ENCODE measurements around the gene KRTAP5-5.

Gene KRTAP5-5

DNA sequence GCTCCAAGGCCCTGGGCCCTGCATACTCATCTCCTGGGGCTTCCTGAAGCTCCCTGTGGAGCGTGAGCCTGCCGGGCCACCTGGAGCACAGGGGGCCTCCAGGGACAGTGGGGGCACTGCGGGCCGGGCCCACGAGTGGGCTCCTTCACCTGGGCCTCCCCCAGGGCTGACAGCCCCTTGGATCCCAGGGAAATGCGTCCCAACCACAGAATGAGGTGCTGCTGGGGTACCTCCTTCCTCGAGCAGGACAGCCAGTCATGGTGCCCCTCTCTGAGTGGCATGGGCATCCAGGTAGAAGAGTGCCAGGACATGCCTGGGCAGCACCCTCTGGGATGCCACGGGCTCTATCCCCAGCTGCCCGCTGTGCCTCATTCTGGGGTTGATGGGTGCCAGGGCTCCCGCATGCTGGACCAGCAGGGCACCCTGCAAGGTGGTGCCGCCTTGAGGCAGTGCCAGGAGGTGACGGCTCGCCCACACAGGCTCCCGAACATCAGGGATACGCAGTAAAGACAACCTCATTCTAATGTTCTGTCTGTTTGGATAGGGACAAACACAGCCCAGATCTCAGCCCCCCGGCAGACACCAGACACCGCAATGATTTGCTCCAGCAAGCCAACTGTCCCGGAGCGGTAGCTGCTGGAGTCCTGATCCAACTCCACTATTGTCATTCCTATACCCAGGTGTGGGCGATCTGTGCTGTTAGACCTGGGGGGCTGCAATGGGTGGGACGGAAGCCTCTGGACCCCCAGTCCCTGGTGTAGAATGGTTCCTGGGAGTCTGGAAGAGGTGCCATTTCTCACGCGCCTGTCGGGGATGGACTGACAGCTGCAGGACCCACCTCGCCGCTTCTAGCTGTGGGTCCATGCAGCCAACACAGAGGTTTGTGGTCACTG lies 25.8 kb downstream of the KRTAP5-5 start:
- no peak overlapping the region for H3K27ac ChIP-seq (ENCODE audit: low read depth, low read length, poor library complexity, severe bottlenecking)
- H3K4me1 ChIP-seq (ENCODE audit: insufficient read depth, low read length, severe bottlenecking): no peaks in the 10 kb centered on the region

DNA sequence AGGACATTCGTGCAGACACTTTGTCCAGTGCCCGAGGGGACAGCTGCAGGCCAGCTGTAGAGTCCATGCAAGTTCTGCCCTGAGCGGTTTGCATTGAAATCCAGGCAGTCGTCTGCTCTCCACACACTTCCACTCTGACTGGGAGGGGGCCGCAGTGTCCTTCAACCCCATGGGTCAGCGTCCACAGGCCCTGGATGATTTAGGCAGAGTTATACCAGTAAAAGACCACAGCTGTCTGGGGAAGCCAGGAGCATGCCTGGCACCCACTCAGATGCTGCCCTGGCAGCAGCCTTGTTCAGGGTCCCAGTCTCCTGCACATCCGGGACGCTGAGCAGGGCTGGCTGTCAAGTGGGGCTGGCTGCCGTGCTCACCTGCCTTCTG lies 26.5 kb downstream of the KRTAP5-5 start:
- Histone ChIP-seq H4K20me1 (ENCODE audit: insufficient read depth, low read length) (no peaks in the 10 kb centered on the region), H3K36me3 (ENCODE audit: insufficient read depth, low read length) (no peaks in the 10 kb centered on the region), H3K4me2 (ENCODE audit: low read length) (no peak overlapping the region), H3K4me3 (ENCODE audit: low read depth, low read length, poor library complexity, severe bottlenecking) (no peak overlapping the region), H3K9me2 (ENCODE audit: low read depth, low read length) (no peaks in the 10 kb centered on the region), H2AFZ (ENCODE audit: low read length) (no peak overlapping the region), H3K79me2 (ENCODE audit: insufficient read depth, low read length) (no peaks in the 10 kb centered on the region), H3K4me1 (ENCODE audit: insufficient read depth, low read length, severe bottlenecking) (no peaks in the 10 kb centered on the region), H3F3A (ENCODE audit: insufficient read depth, low read length) (no peaks in the 10 kb centered on the region), H3K9me3 (ENCODE audit: low read length) (no peaks in the 10 kb centered on the region), H3K9ac (ENCODE audit: low read length) (no peak overlapping the region), H3K27ac (ENCODE audit: low read depth, low read length, poor library complexity, severe bottlenecking) (no peak overlapping the region), H3K27me3 (ENCODE audit: insufficient read depth, low read length) (peaks cover 6% of the 10 kb centered on the region; the same call in 1 of the 2 replicates)
- no peak for TF ChIP-seq EZH2 (IDR thresholded peaks at IDR 0.05; ENCODE audit: borderline replicate concordance, low read length)
- TF ChIP-seq, protein P1, sequence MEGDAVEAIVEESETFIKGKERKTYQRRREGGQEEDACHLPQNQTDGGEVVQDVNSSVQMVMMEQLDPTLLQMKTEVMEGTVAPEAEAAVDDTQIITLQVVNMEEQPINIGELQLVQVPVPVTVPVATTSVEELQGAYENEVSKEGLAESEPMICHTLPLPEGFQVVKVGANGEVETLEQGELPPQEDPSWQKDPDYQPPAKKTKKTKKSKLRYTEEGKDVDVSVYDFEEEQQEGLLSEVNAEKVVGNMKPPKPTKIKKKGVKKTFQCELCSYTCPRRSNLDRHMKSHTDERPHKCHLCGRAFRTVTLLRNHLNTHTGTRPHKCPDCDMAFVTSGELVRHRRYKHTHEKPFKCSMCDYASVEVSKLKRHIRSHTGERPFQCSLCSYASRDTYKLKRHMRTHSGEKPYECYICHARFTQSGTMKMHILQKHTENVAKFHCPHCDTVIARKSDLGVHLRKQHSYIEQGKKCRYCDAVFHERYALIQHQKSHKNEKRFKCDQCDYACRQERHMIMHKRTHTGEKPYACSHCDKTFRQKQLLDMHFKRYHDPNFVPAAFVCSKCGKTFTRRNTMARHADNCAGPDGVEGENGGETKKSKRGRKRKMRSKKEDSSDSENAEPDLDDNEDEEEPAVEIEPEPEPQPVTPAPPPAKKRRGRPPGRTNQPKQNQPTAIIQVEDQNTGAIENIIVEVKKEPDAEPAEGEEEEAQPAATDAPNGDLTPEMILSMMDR (IDR thresholded peaks at IDR 0.05; ENCODE audit: low read length): no peak

More for the DNA sequence above, 25.8 kb downstream of the KRTAP5-5 start:
- no peaks in the 10 kb centered on the region for H3K9me2 ChIP-seq (ENCODE audit: low read depth, low read length)
- peaks cover 6% of the 10 kb centered on the region; the same call in 1 of the 2 replicates for H3K27me3 ChIP-seq (ENCODE audit: insufficient read depth, low read length)
- no peaks in the 10 kb centered on the region for H3K36me3 ChIP-seq (ENCODE audit: insufficient read depth, low read length)
- no peaks in the 10 kb centered on the region for H3F3A ChIP-seq (ENCODE audit: insufficient read depth, low read length)
- no peaks in the 10 kb centered on the region for H3K79me2 ChIP-seq (ENCODE audit: insufficient read depth, low read length)
- H3K4me2 ChIP-seq (ENCODE audit: low read length): no peak overlapping the region
- H3K9me3 ChIP-seq (ENCODE audit: low read length): no peaks in the 10 kb centered on the region
- H3K9ac ChIP-seq (ENCODE audit: low read length): no peak overlapping the region
- TF ChIP-seq, protein P1 (IDR thresholded peaks at IDR 0.05; ENCODE audit: low read length): no peak
- no peaks in the 10 kb centered on the region for H4K20me1 ChIP-seq (ENCODE audit: insufficient read depth, low read length)
- no peak overlapping the region for H3K4me3 ChIP-seq (ENCODE audit: low read depth, low read length, poor library complexity, severe bottlenecking)
- H2AFZ ChIP-seq (ENCODE audit: low read length): no peak overlapping the region

DNA sequence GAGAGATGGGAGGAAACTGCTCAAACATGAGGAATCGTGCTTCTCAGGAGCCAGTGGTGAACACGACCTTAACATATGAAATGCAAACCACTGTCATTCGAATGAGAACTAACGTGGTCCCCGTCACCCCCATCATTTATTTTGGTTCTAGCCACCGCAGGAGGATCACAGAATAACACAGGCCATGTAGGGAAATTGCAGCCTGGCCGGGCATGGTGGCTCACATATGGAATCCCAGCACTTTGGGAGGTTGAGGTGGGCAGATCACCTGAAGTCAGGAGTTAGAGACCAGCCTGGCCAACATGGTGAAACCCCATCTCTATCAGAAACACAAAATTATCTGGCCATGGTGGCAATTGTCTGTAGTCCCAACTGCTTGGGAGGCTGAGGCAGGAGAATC lies 27.1 kb downstream of the KRTAP5-5 start:
- no peaks in the 10 kb centered on the region for H3F3A ChIP-seq (ENCODE audit: insufficient read depth, low read length)

More for the DNA sequence above, 27.1 kb downstream of the KRTAP5-5 start:
- no peak overlapping the region for H3K4me3 ChIP-seq (ENCODE audit: low read depth, low read length, poor library complexity, severe bottlenecking)
- no peak overlapping the region for H2AFZ ChIP-seq (ENCODE audit: low read length)
- H3K4me1 ChIP-seq (ENCODE audit: insufficient read depth, low read length, severe bottlenecking): no peaks in the 10 kb centered on the region
- no peaks in the 10 kb centered on the region for H3K9me3 ChIP-seq (ENCODE audit: low read length)
- H3K79me2 ChIP-seq (ENCODE audit: insufficient read depth, low read length): no peaks in the 10 kb centered on the region
- no peak overlapping the region for H3K27ac ChIP-seq (ENCODE audit: low read depth, low read length, poor library complexity, severe bottlenecking)
- no peaks in the 10 kb centered on the region for H3K36me3 ChIP-seq (ENCODE audit: insufficient read depth, low read length)
- H3K9ac ChIP-seq (ENCODE audit: low read length): no peak overlapping the region
- H4K20me1 ChIP-seq (ENCODE audit: insufficient read depth, low read length): no peaks in the 10 kb centered on the region
- no peak for TF ChIP-seq EZH2 (IDR thresholded peaks at IDR 0.05; ENCODE audit: borderline replicate concordance, low read length)
- TF ChIP-seq, protein P1 (IDR thresholded peaks at IDR 0.05; ENCODE audit: low read length): no peak
- no peaks in the 10 kb centered on the region for H3K9me2 ChIP-seq (ENCODE audit: low read depth, low read length)
- H3K4me2 ChIP-seq (ENCODE audit: low read length): no peak overlapping the region
- H3K27me3 ChIP-seq (ENCODE audit: insufficient read depth, low read length): peaks cover 6% of the 10 kb centered on the region; the same call in 1 of the 2 replicates

All from OCI-LY1 (cell line).